ENCODE measurements around the gene HNF4A.

The HNF4A gene

GRCh38 chr20:44354979-44355497 is 461 bp upstream of the HNF4A start:
- DNase-seq (ENCODE audit: low spot score in 2 of 2) (no peak), ATAC-seq (replicated peaks; ENCODE audit: extremely low read depth, poor library complexity, severe bottlenecking) (no peak)
- Mint-ChIP-seq H3K27ac (ENCODE audit: low read depth) (no peak overlapping the region), H3K27me3 (peaks cover 30% of the 10 kb centered on the region), H3K4me1 (no peaks in the 10 kb centered on the region), H3K36me3 (ENCODE audit: insufficient read depth) (no peaks in the 10 kb centered on the region), H3K4me3 (no peak overlapping the region), H3K9me3 (no peaks in the 10 kb centered on the region)

- no peak overlapping the region for H3K4me3 Mint-ChIP-seq
- H3K9me3 Mint-ChIP-seq = no peaks in the 10 kb centered on the region
- H3K4me1 Mint-ChIP-seq = no peaks in the 10 kb centered on the region
- H3K36me3 Mint-ChIP-seq (ENCODE audit: insufficient read depth) = no peaks in the 10 kb centered on the region
- no peak for DNase-seq (ENCODE audit: low spot score in 2 of 2)
- no peak overlapping the region for H3K27ac Mint-ChIP-seq (ENCODE audit: low read depth)
- ATAC-seq (replicated peaks; ENCODE audit: extremely low read depth, poor library complexity, severe bottlenecking) = no peak
- peaks cover 28% of the 10 kb centered on the region for H3K27me3 Mint-ChIP-seq
Measured at GRCh38 chr20:44356353-44356723, 839 bp downstream of the HNF4A start.

- DNase-seq (ENCODE audit: low spot score in 2 of 2) = no peak
- Mint-ChIP-seq H3K4me3 (no peak overlapping the region), H3K9me3 (no peaks in the 10 kb centered on the region), H3K27ac (ENCODE audit: low read depth) (no peak overlapping the region), H3K27me3 (peaks cover 26% of the 10 kb centered on the region), H3K4me1 (no peaks in the 10 kb centered on the region), H3K36me3 (ENCODE audit: insufficient read depth) (no peaks in the 10 kb centered on the region)
- no peak for ATAC-seq (replicated peaks; ENCODE audit: extremely low read depth, poor library complexity, severe bottlenecking)
Measured at GRCh38 chr20:44357020-44357419, 1.5 kb downstream of the HNF4A start.

GRCh38 chr20:44357555-44358125 is 2.1 kb downstream of the HNF4A start:
- Mint-ChIP-seq H3K4me3 (no peak overlapping the region), H3K9me3 (no peaks in the 10 kb centered on the region), H3K27ac (ENCODE audit: low read depth) (no peak overlapping the region), H3K36me3 (ENCODE audit: insufficient read depth) (no peaks in the 10 kb centered on the region), H3K4me1 (no peaks in the 10 kb centered on the region), H3K27me3 (peaks cover 20% of the 10 kb centered on the region)
- DNase-seq (ENCODE audit: low spot score in 2 of 2) (no peak), ATAC-seq (replicated peaks; ENCODE audit: extremely low read depth, poor library complexity, severe bottlenecking) (no peak)

- Mint-ChIP-seq H3K4me1 (no peaks in the 10 kb centered on the region), H3K36me3 (ENCODE audit: insufficient read depth) (no peaks in the 10 kb centered on the region), H3K27me3 (peaks cover 18% of the 10 kb centered on the region), H3K4me3 (no peak overlapping the region), H3K27ac (ENCODE audit: low read depth) (no peak overlapping the region), H3K9me3 (no peaks in the 10 kb centered on the region)
- DNase-seq (ENCODE audit: low spot score in 2 of 2) (no peak), ATAC-seq (replicated peaks; ENCODE audit: extremely low read depth, poor library complexity, severe bottlenecking) (no peak)
Measured at GRCh38 chr20:44358776-44359175, 3.3 kb downstream of the HNF4A start.

- no peak overlapping the region for H3K27ac Mint-ChIP-seq (ENCODE audit: low read depth)
- ATAC-seq (replicated peaks; ENCODE audit: extremely low read depth, poor library complexity, severe bottlenecking) (no peak), DNase-seq (ENCODE audit: low spot score in 2 of 2) (no peak)
- H3K27me3 Mint-ChIP-seq = peaks cover 5% of the 10 kb centered on the region
- H3K4me3 Mint-ChIP-seq = no peak overlapping the region
- no peaks in the 10 kb centered on the region for H3K36me3 Mint-ChIP-seq (ENCODE audit: insufficient read depth)
- no peaks in the 10 kb centered on the region for H3K9me3 Mint-ChIP-seq
- no peaks in the 10 kb centered on the region for H3K4me1 Mint-ChIP-seq
Measured at GRCh38 chr20:44360221-44360620, 4.7 kb downstream of the HNF4A start.

GRCh38 chr20:44361021-44361420 is 5.5 kb downstream of the HNF4A start:
- ATAC-seq (replicated peaks; ENCODE audit: extremely low read depth, poor library complexity, severe bottlenecking) (no peak), DNase-seq (ENCODE audit: low spot score in 2 of 2) (no peak)
- Mint-ChIP-seq H3K9me3 (no peaks in the 10 kb centered on the region), H3K36me3 (ENCODE audit: insufficient read depth) (no peaks in the 10 kb centered on the region), H3K4me3 (no peak overlapping the region), H3K27ac (ENCODE audit: low read depth) (no peak overlapping the region), H3K4me1 (no peaks in the 10 kb centered on the region), H3K27me3 (no peaks in the 10 kb centered on the region)

GRCh38 chr20:44362466-44362940 is 7.0 kb downstream of the HNF4A start:
- Mint-ChIP-seq H3K9me3 (no peaks in the 10 kb centered on the region), H3K27ac (ENCODE audit: low read depth) (no peak overlapping the region), H3K4me1 (no peaks in the 10 kb centered on the region), H3K27me3 (no peaks in the 10 kb centered on the region), H3K4me3 (no peak overlapping the region), H3K36me3 (ENCODE audit: insufficient read depth) (no peaks in the 10 kb centered on the region)
- no peak for ATAC-seq (replicated peaks; ENCODE audit: extremely low read depth, poor library complexity, severe bottlenecking)
- DNase-seq (ENCODE audit: low spot score in 2 of 2) = no peak

- Mint-ChIP-seq H3K4me1 (no peaks in the 10 kb centered on the region), H3K9me3 (no peaks in the 10 kb centered on the region), H3K27me3 (no peaks in the 10 kb centered on the region), H3K36me3 (ENCODE audit: insufficient read depth) (no peaks in the 10 kb centered on the region), H3K4me3 (no peak overlapping the region), H3K27ac (ENCODE audit: low read depth) (no peak overlapping the region)
- DNase-seq (ENCODE audit: low spot score in 2 of 2) = no peak
- ATAC-seq (replicated peaks; ENCODE audit: extremely low read depth, poor library complexity, severe bottlenecking) = no peak
Measured at GRCh38 chr20:44364068-44364467, 8.6 kb downstream of the HNF4A start.

- no peaks in the 10 kb centered on the region for H3K27me3 Mint-ChIP-seq
- H3K4me1 Mint-ChIP-seq = no peaks in the 10 kb centered on the region
- H3K9me3 Mint-ChIP-seq = no peaks in the 10 kb centered on the region
- H3K36me3 Mint-ChIP-seq (ENCODE audit: insufficient read depth) = no peaks in the 10 kb centered on the region
- no peak for DNase-seq (ENCODE audit: low spot score in 2 of 2)
- no peak overlapping the region for H3K4me3 Mint-ChIP-seq
- no peak for ATAC-seq (replicated peaks; ENCODE audit: extremely low read depth, poor library complexity, severe bottlenecking)
- no peak overlapping the region for H3K27ac Mint-ChIP-seq (ENCODE audit: low read depth)
Measured at GRCh38 chr20:44364780-44365179, 9.3 kb downstream of the HNF4A start.

GRCh38 chr20:44367746-44368145 is 12.2 kb downstream of the HNF4A start:
- no peak for DNase-seq (ENCODE audit: low spot score in 2 of 2)
- Mint-ChIP-seq H3K27me3 (peaks cover 9% of the 10 kb centered on the region), H3K4me3 (no peak overlapping the region), H3K9me3 (no peaks in the 10 kb centered on the region), H3K27ac (ENCODE audit: low read depth) (no peak overlapping the region), H3K4me1 (no peaks in the 10 kb centered on the region), H3K36me3 (ENCODE audit: insufficient read depth) (no peaks in the 10 kb centered on the region)
- ATAC-seq (replicated peaks; ENCODE audit: extremely low read depth, poor library complexity, severe bottlenecking) = no peak

- Mint-ChIP-seq H3K27ac (ENCODE audit: low read depth) (no peak overlapping the region), H3K4me3 (no peak overlapping the region), H3K9me3 (no peaks in the 10 kb centered on the region), H3K4me1 (no peaks in the 10 kb centered on the region), H3K36me3 (ENCODE audit: insufficient read depth) (no peaks in the 10 kb centered on the region), H3K27me3 (peaks cover 13% of the 10 kb centered on the region)
- ATAC-seq (replicated peaks; ENCODE audit: extremely low read depth, poor library complexity, severe bottlenecking) (no peak), DNase-seq (ENCODE audit: low spot score in 2 of 2) (no peak)
Measured at GRCh38 chr20:44370639-44371218, 15.2 kb downstream of the HNF4A start.

GRCh38 chr20:44382641-44383040 is 27.1 kb downstream of the HNF4A start:
- Mint-ChIP-seq H3K4me1 (no peaks in the 10 kb centered on the region), H3K27ac (ENCODE audit: low read depth) (no peak overlapping the region), H3K36me3 (ENCODE audit: insufficient read depth) (no peaks in the 10 kb centered on the region), H3K4me3 (no peak overlapping the region), H3K9me3 (no peaks in the 10 kb centered on the region), H3K27me3 (peaks cover 34% of the 10 kb centered on the region)
- ATAC-seq (replicated peaks; ENCODE audit: extremely low read depth, poor library complexity, severe bottlenecking) (no peak), DNase-seq (ENCODE audit: low spot score in 2 of 2) (no peak)
